Esophagus squamous epithelium (tissue), 4 donors: ENCODE results near the gene RBMS3.

Source experiments
- POLR2A ChIP-seq, 4 donors: fragments of 450-650 bp; IDR thresholded peaks; one replicate each; pipeline ENCODE4 v1.6.1; 2017; ENCODE audit warnings: antibody characterized with exemption in 4 of 4, mild to moderate bottlenecking in 4 of 4, moderate library complexity in 3 of 4
- TF ChIP-seq, protein P1 (sequence below), 6 experiments: fragments of 450-650 bp in 4 of 6; fragments of 200-600 bp in 2 of 6; sonication (generic) in 2 of 6; IDR thresholded peaks; one replicate each; pipeline ENCODE4 v1.5.1; 2016 to 2019; ENCODE audit warnings: antibody characterized with exemption in 6 of 6, mild to moderate bottlenecking in 4 of 6, moderate library complexity in 4 of 6

DNA sequence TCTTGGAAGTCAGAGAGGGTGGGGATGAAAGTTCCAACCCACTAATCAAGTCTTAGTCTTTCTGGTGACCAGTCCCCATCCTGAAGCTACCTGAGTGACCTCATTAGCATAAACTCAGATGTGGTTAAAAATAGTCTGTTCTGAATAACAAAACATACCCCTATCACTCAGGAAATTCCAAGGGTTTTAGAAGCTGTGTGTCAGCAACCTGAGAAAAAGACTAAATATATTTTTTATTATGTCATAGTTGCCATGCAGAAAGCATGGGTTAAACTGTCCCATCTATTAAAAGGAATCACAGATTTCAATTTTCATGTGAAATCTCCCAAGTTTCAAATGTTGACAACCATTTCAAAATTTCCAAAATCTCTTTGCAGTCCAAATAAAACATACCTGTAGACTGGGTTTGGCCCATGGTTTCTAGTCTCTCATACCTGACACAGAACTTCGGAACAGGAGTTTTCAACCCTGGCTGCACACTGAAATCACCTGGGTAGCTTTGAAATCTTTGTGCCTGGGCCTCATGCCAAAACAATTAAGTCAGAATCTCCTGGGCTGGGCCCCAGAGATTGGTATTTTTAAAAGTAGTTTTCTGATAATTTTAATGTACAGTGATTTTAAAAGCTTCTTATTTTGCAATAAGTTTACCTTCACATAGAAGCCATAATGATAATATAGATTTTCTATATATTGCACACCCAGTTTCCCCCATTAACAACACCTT, 476.3 kb downstream of the RBMS3 start:
- TF ChIP-seq, protein P1, sequence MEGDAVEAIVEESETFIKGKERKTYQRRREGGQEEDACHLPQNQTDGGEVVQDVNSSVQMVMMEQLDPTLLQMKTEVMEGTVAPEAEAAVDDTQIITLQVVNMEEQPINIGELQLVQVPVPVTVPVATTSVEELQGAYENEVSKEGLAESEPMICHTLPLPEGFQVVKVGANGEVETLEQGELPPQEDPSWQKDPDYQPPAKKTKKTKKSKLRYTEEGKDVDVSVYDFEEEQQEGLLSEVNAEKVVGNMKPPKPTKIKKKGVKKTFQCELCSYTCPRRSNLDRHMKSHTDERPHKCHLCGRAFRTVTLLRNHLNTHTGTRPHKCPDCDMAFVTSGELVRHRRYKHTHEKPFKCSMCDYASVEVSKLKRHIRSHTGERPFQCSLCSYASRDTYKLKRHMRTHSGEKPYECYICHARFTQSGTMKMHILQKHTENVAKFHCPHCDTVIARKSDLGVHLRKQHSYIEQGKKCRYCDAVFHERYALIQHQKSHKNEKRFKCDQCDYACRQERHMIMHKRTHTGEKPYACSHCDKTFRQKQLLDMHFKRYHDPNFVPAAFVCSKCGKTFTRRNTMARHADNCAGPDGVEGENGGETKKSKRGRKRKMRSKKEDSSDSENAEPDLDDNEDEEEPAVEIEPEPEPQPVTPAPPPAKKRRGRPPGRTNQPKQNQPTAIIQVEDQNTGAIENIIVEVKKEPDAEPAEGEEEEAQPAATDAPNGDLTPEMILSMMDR (IDR thresholded peaks at IDR 0.05): no peak
- TF ChIP-seq POLR2A (IDR thresholded peaks at IDR 0.05): no peak
